Gastroesophageal sphincter (tissue), 4 donors: ENCODE measurements around the gene CMIP. TPM values are rescaled to one million over a fixed set of nuclear protein-coding genes. Genes with fewer than 3 reads are reported as not detected.

Source experiments
- ATAC-seq: fragments of 150-250 bp; one replicate; pipeline ENCODE4 v1.9.1; 2016; ENCODE audit warnings: mild to moderate bottlenecking, moderate library complexity
- H3K27ac ChIP-seq, 4 donors: fragments of 200-600 bp; sonication (generic) in 3 of 4; 1 replicate in 3 of 4; 2 replicates in 1 of 4; pipeline ENCODE4 v1.5.1; 2016 to 2019
- H3K27me3 ChIP-seq: fragments of 200-600 bp; sonication (generic); one replicate; pipeline ENCODE4 v1.5.1; 2019
- H3K36me3 ChIP-seq, 2 donors: fragments of 200-600 bp; sonication (generic); one replicate each; pipeline ENCODE4 v1.5.1; 2019; ENCODE audit warnings: control low read depth in 1 of 2
- H3K4me1 ChIP-seq, 3 donors: fragments of 200-600 bp; sonication (generic); 1 replicate in 2 of 3; 2 replicates in 1 of 3; pipeline ENCODE4 v1.5.1; 2016 to 2019; ENCODE audit warnings: control low read depth in 2 of 3
- H3K4me3 ChIP-seq, 2 donors: fragments of 200-600 bp; sonication (generic); one replicate each; pipeline ENCODE4 v1.5.1; 2019; ENCODE audit warnings: mild to moderate bottlenecking in 1 of 2, moderate library complexity in 1 of 2
- H3K9me3 ChIP-seq, 3 donors: fragments of 200-600 bp; sonication (generic); one replicate each; pipeline ENCODE4 v1.5.1; 2017 to 2019; ENCODE audit warnings: control low read depth in 2 of 3
- CTCF ChIP-seq, 4 experiments: fragments of 200-600 bp in 2 of 4; fragments of 450-650 bp in 2 of 4; sonication (generic) in 1 of 4; IDR thresholded peaks; one replicate each; pipeline ENCODE4 v1.5.1; 2017 to 2019; ENCODE audit warnings: antibody characterized with exemption in 4 of 4, mild to moderate bottlenecking in 2 of 4, moderate library complexity in 2 of 4
- EP300 ChIP-seq: sonication (generic); formaldehyde crosslinking; IDR thresholded peaks from one replicate; pipeline ENCODE4 v1.6.1; 2017; ENCODE audit warnings: antibody characterized with exemption, mild to moderate bottlenecking
- POLR2A ChIP-seq, 2 donors: fragments of 450-650 bp; IDR thresholded peaks; one replicate each; pipeline ENCODE4 v1.6.1; 2017; ENCODE audit warnings: antibody characterized with exemption in 2 of 2, mild to moderate bottlenecking in 2 of 2, moderate library complexity in 1 of 2
- POLR2AphosphoS5 ChIP-seq: sonication (generic); formaldehyde crosslinking; IDR thresholded peaks from one replicate; pipeline ENCODE4 v1.6.1; 2017; ENCODE audit warnings: antibody characterized with exemption
- WGBS, 2 donors: methylation state at CpG; one replicate each; pipeline ENCODE4 v1.1.5; 2018; ENCODE audit warnings: low coverage in 1 of 2; 5-methylcytosine and 5-hydroxymethylcytosine counted together
- total RNA-seq, 4 donors: library from RNA; depleted of rRNA; stranded (reverse); fragments of >200 nt; gene quantifications; one replicate each; pipeline ENCODE4 v1.1.0, GENCODE V29; 2016

The CMIP gene
- total RNA-seq, 4 donors from 2014 or later = 13.4 to 24.0 (median 19.2) TPM

- no peak for TF ChIP-seq CTCF (IDR thresholded peaks at IDR 0.05)
- no peak for TF ChIP-seq POLR2A (IDR thresholded peaks at IDR 0.05)
- 67 to 86% methylated on average over 1 to 3 of the region's 11 CpGs for WGBS, 2 donors
- H3K4me1 ChIP-seq = peaks cover 0 to 21% (median 0%) of the 10 kb centered on the region in 3 donors
- H3K9me3 ChIP-seq = no peaks in the 10 kb centered on the region
- no peak for ATAC-seq
- no peak overlapping the region for H3K4me3 ChIP-seq
- no peaks in the 10 kb centered on the region for H3K27me3 ChIP-seq
- no peaks in the 10 kb centered on the region for H3K36me3 ChIP-seq
- no peak overlapping the region for H3K27ac ChIP-seq
These were observed 38.9 kb upstream of the CMIP start for GRCh38 chr16:81405702-81406113.

GRCh38 chr16:81408409-81408950, 36.1 kb upstream of the CMIP start:
- no peak for ATAC-seq
- no peak overlapping the region for H3K4me3 ChIP-seq
- WGBS, 2 donors = 78 to 82% methylated on average over 3 to 8 of the region's 9 CpGs
- no peaks in the 10 kb centered on the region for H3K9me3 ChIP-seq
- TF ChIP-seq CTCF (IDR thresholded peaks at IDR 0.05) = no peak
- no peak for TF ChIP-seq POLR2AphosphoS5
- no peak for TF ChIP-seq POLR2A (IDR thresholded peaks at IDR 0.05)
- TF ChIP-seq EP300 = no peak
- no peaks in the 10 kb centered on the region for H3K36me3 ChIP-seq
- H3K27ac ChIP-seq = no peak overlapping the region
- H3K4me1 ChIP-seq = peaks cover 0 to 15% (median 0%) of the 10 kb centered on the region in 3 donors
- no peaks in the 10 kb centered on the region for H3K27me3 ChIP-seq

GRCh38 chr16:81409016-81409556, 35.5 kb upstream of the CMIP start:
- no peak overlapping the region for H3K27ac ChIP-seq
- no peaks in the 10 kb centered on the region for H3K36me3 ChIP-seq
- WGBS, 2 donors = 80 to 100% methylated on average over 1 to 5 of the region's 13 CpGs
- H3K27me3 ChIP-seq = no peaks in the 10 kb centered on the region
- no peaks in the 10 kb centered on the region for H3K9me3 ChIP-seq
- peaks cover 0 to 9% (median 0%) of the 10 kb centered on the region in 3 donors for H3K4me1 ChIP-seq
- H3K4me3 ChIP-seq = no peak overlapping the region
- no peak for ATAC-seq
- TF ChIP-seq CTCF (IDR thresholded peaks at IDR 0.05) = no peak
- no peak for TF ChIP-seq POLR2A (IDR thresholded peaks at IDR 0.05)
- TF ChIP-seq POLR2AphosphoS5 = no peak
- no peak for TF ChIP-seq EP300

- Histone ChIP-seq H3K9me3 (no peaks in the 10 kb centered on the region), H3K36me3 (no peaks in the 10 kb centered on the region), H3K4me1 (peaks cover 0 to 6% (median 0%) of the 10 kb centered on the region in 3 donors), H3K27me3 (peaks cover under 1% of the 10 kb centered on the region), H3K27ac (no peak overlapping the region), H3K4me3 (no peak overlapping the region)
- WGBS, 2 donors = 51 to 88% methylated on average over 3 to 8 of the region's 10 CpGs
- ATAC-seq = no peak
- no peak for TF ChIP-seq EP300
These were observed 33.8 kb upstream of the CMIP start for GRCh38 chr16:81410643-81411293.

- TF ChIP-seq POLR2A (IDR thresholded peaks at IDR 0.05) (no peak), POLR2AphosphoS5 (no peak), EP300 (no peak), CTCF (IDR thresholded peaks at IDR 0.05) (no peak)
- Histone ChIP-seq H3K4me3 (no peak overlapping the region), H3K9me3 (no peaks in the 10 kb centered on the region), H3K27ac (no peak overlapping the region), H3K27me3 (peaks cover 14% of the 10 kb centered on the region), H3K36me3 (no peaks in the 10 kb centered on the region), H3K4me1 (peaks cover 0 to 6% (median 0%) of the 10 kb centered on the region in 3 donors)
- 89 to 95% methylated on average over 6 to 7 of the region's 11 CpGs for WGBS, 2 donors
- ATAC-seq = no peak
These were observed 31.2 kb upstream of the CMIP start for GRCh38 chr16:81413245-81413990.
